Right lobe of liver (tissue), 6 donors: ENCODE data around the gene TAS2R60. TPM values are rescaled to one million over a fixed set of nuclear protein-coding genes. Genes with fewer than 3 reads are reported as not detected.

Experiments used
- ATAC-seq, 4 donors: fragments of 200-7000 bp; cut with Tn5 transposase; one replicate each; pipeline ENCODE4 v1.9.1; 2020; ENCODE audit warnings: mild to moderate bottlenecking in 4 of 4, moderate library complexity in 4 of 4
- DNase-seq, 3 donors: peaks; one replicate each; pipeline ENCODE4 v3.0.0-alpha.2; 2020
- H3K27ac ChIP-seq, 3 donors: fragments of 200-600 bp; one replicate each; pipeline ENCODE4 v1.8.0; 2022
- H3K27me3 ChIP-seq, 2 donors: fragments of 200-600 bp; one replicate each; pipeline ENCODE4 v1.8.0; 2022
- H3K36me3 ChIP-seq, 4 donors: fragments of 200-600 bp; sonication (generic) in 1 of 4; one replicate each; pipeline versions ENCODE4 v1.5.1 to v1.8.0; 2017 to 2022; ENCODE audit warnings: control low read depth in 1 of 4
- H3K4me1 ChIP-seq, 4 donors: fragments of 200-600 bp; sonication (generic) in 1 of 4; one replicate each; pipeline versions ENCODE4 v1.5.1 to v1.8.0; 2017 to 2022; ENCODE audit warnings: control low read depth in 1 of 4
- H3K4me3 ChIP-seq, 3 donors: fragments of 200-600 bp; one replicate each; pipeline ENCODE4 v1.8.0; 2022
- H3K9me3 ChIP-seq, 4 donors: fragments of 200-600 bp; sonication (generic) in 1 of 4; one replicate each; pipeline versions ENCODE4 v1.5.1 to v1.8.0; 2017 to 2022; ENCODE audit warnings: control low read depth in 1 of 4
- CTCF ChIP-seq, 4 donors: fragments of 200-600 bp in 3 of 4; fragments of 450-650 bp in 1 of 4; IDR thresholded peaks; one replicate each; pipeline versions ENCODE4 v1.5.1 to v1.8.0; 2016 to 2022; ENCODE audit warnings: antibody characterized with exemption in 4 of 4, mild to moderate bottlenecking in 2 of 4
- POLR2A ChIP-seq: fragments of 450-650 bp; IDR thresholded peaks from one replicate; pipeline ENCODE4 v1.6.1; 2017; ENCODE audit warnings: antibody characterized with exemption, mild to moderate bottlenecking
- WGBS: methylation state at CpG from one replicate; pipeline ENCODE4 v1.1.6; 2018; ENCODE audit warnings: low coverage, low lambda C conversion rate; ENCODE audit not compliant: insufficient coverage; ENCODE audit errors: missing lambda C conversion rate; 5-methylcytosine and 5-hydroxymethylcytosine counted together
- intact Hi-C, 2 donors: fragments of 100-400 bp; cut with DNase I; formaldehyde crosslinking; loops; one replicate each; pipeline versions ENCODE4 v1.11.2 to v1.14.1; 2022
- total RNA-seq, 6 experiments: library from RNA; depleted of rRNA in 2 of 6; stranded (reverse); fragments of >200 nt in 2 of 6; fragmentation: NEBNext Ultra II Directional in 3 of 6; extraction: Animal tissue kit (Norgen Biotek cat#: 25700) in 3 of 6; gene quantifications; one replicate each; pipeline versions ENCODE4 v1.1.0 to v1.2.4, GENCODE V29; 2016 to 2023
- donor health status: DM: no; HTN: yes; CAD: no.
- donor health status: DM: no; HTN: no; CAD: no.
- donor health status: DM: no; HTN: no; CAD: no.
- donor health status: DM: no; HTN: yes; CAD: no.
- donor health status: DM: no; HTN: yes; CAD: no.

The TAS2R60 gene
- total RNA-seq, 6 experiments from 2014 or later = 0.35 TPM; not detected in 5

GRCh38 chr7:143444785-143445184 is 1.5 kb downstream of the TAS2R60 start:
- WGBS = 64% methylated on average over 1 of the region's 1 CpG
- Histone ChIP-seq H3K36me3 (no peaks in the 10 kb centered on the region), H3K4me3 (no peak overlapping the region), H3K27ac (no peak overlapping the region), H3K4me1 (peaks cover 0 to 12% (median 6%) of the 10 kb centered on the region in 4 donors), H3K9me3 (no peaks in the 10 kb centered on the region), H3K27me3 (no peaks in the 10 kb centered on the region)
- TF ChIP-seq POLR2A = no peak
- TF ChIP-seq CTCF (IDR thresholded peaks at IDR 0.05) = no peak
- DNase-seq = no peak
- intact Hi-C loops = no loop called here
- peak; percentile 20 to 42 (median 32) for ATAC-seq

- H3K9me3 ChIP-seq = no peaks in the 10 kb centered on the region
- DNase-seq (no peak), ATAC-seq (no peak)
- intact Hi-C loops = no loop called here
- no peak overlapping the region for H3K27ac ChIP-seq
- WGBS = 33% methylated on average over 1 of the region's 3 CpGs
- H3K4me3 ChIP-seq = no peak overlapping the region
- no peak for TF ChIP-seq CTCF (IDR thresholded peaks at IDR 0.05)
- TF ChIP-seq POLR2A = no peak
- H3K27me3 ChIP-seq = no peaks in the 10 kb centered on the region
- peaks cover 0 to 12% (median 6%) of the 10 kb centered on the region in 4 donors for H3K4me1 ChIP-seq
- H3K36me3 ChIP-seq = no peaks in the 10 kb centered on the region
Observed at GRCh38 chr7:143447466-143447865, 4.2 kb downstream of the TAS2R60 start.

- 88% methylated on average over 2 of the region's 5 CpGs for WGBS
- no peak for DNase-seq
- intact Hi-C loops = no loop called here
- Histone ChIP-seq H3K36me3 (no peaks in the 10 kb centered on the region), H3K27ac (no peak overlapping the region), H3K4me1 (peaks cover 0 to 12% (median 5%) of the 10 kb centered on the region in 4 donors), H3K4me3 (no peak overlapping the region), H3K27me3 (no peaks in the 10 kb centered on the region), H3K9me3 (no peaks in the 10 kb centered on the region)
- TF ChIP-seq CTCF (IDR thresholded peaks at IDR 0.05) = no peak
- no peak for TF ChIP-seq POLR2A
- ATAC-seq = no peak
Observed at GRCh38 chr7:143448429-143448828, 5.2 kb downstream of the TAS2R60 start.

GRCh38 chr7:143449793-143450192 is 6.5 kb downstream of the TAS2R60 start:
- ATAC-seq (no peak), DNase-seq (no peak)
- peaks cover 0 to under 1% (median 0%) of the 10 kb centered on the region in 4 donors for H3K4me1 ChIP-seq
- no peaks in the 10 kb centered on the region for H3K27me3 ChIP-seq
- WGBS = 72% methylated on average over 3 of the region's 3 CpGs
- H3K4me3 ChIP-seq = no peak overlapping the region
- intact Hi-C loops = no loop called here
- no peaks in the 10 kb centered on the region for H3K36me3 ChIP-seq
- H3K9me3 ChIP-seq = no peaks in the 10 kb centered on the region
- TF ChIP-seq CTCF (IDR thresholded peaks at IDR 0.05) (no peak), POLR2A (no peak)
- no peak overlapping the region for H3K27ac ChIP-seq

GRCh38 chr7:143451122-143451521 is 7.9 kb downstream of the TAS2R60 start:
- H3K9me3 ChIP-seq = no peaks in the 10 kb centered on the region
- no peaks in the 10 kb centered on the region for H3K36me3 ChIP-seq
- no peaks in the 10 kb centered on the region for H3K27me3 ChIP-seq
- H3K4me1 ChIP-seq = no peaks in the 10 kb centered on the region
- DNase-seq = no peak
- intact Hi-C loops = no loop called here
- ATAC-seq = no peak
- no peak for TF ChIP-seq POLR2A
- no peak for TF ChIP-seq CTCF (IDR thresholded peaks at IDR 0.05)
- H3K27ac ChIP-seq = no peak overlapping the region
- no peak overlapping the region for H3K4me3 ChIP-seq
